Caki2 (cell line): ENCODE data around the gene EMID1. TPM values are rescaled to one million over a fixed set of nuclear protein-coding genes. Genes with fewer than 3 reads are reported as not detected.
"Not testable (repeated sequence)": the region's sequence is repeated elsewhere in the genome, so short reads cannot be mapped to it uniquely, and the experiment has no call there.

ENCODE experiments used
- DNase-seq: peaks from one replicate; pipeline ENCODE4 v3.0.0-alpha.2; 2015; ENCODE audit warnings: low read depth
- in situ Hi-C: cut with HindIII; loops from 2 replicates; pipeline ENCODE4 v1.10.0; 2016; ENCODE audit warnings: low sequenced_read_pairs, low pct_unique_long_range_greater_than_20kb, mixed read lengths
- total RNA-seq: library from RNA; depleted of rRNA; stranded (reverse); fragments of >200 nt; shearing (Covaris generic); gene quantifications from 2 replicates; pipeline ENCODE4 v1.2.3, GENCODE V29; 2014; ENCODE audit warnings: low replicate concordance

The EMID1 gene
- total RNA-seq, 1 experiment from 2014 or later: 0.37 TPM

DNA sequence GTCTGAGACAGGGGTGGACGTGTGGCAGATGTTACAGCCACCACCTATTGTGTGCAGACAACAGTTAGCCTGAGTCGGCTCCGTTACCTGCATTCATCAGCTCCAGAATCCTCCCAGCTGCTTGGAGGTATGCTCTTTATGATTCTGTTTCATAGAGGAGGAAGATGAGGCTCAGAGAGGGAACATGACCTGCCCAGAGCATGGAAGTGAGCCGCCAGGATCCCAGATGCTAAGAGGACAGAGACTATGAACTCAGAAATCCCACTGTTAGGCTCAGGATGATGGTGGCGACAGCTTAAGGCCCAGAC lies 1.5 kb downstream of the EMID1 start:
- in situ Hi-C loops: no loop called here

DNA sequence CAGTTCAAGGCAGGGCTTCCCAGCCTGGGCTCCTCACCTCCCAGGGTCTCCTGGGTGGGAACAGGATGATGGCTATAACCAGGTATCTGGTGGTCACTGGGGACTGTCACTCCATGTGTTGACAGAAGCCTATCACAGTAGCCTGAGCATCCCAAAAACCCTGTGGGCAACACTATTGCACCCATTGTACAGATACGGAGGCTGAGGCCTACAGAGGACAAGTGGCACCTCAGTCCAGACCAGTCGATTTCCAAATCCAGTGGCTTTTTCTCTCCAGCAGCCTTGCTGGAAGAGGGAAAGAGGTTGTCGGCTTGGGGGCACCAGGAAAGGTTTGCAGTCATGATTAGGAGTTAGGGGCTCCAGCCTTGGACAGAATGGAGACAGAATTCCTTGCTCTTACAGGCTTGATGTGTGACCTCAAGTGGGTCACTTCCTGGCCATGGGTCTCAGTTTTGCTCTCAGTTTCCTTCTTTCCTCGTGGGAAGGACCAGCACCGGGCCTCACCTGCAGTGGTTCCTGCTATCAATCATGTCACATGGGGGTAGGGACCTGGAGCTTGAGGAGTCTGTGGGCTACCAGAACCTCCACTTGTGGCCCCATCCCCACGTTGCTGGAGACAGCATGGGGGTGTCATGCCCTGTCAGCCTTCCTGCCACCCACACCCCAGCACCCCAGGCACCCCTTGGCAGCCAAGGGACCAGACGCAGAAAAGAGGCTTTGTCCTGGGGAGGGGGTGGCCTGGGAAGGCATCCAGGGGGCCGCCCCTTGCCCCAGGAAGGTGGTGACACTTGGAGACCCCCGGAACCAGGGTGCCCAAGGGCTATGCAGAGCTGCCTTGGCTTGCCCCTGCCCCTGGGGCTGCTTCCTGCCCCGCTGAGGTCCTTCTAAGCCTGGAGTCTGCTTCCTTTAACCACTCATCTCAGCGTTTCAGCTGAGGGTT lies 2.1 kb downstream of the EMID1 start:
- in situ Hi-C loops: no loop called here
- no peak for DNase-seq

More for the DNA sequence above, 1.5 kb downstream of the EMID1 start:
- DNase-seq: no peak

DNA sequence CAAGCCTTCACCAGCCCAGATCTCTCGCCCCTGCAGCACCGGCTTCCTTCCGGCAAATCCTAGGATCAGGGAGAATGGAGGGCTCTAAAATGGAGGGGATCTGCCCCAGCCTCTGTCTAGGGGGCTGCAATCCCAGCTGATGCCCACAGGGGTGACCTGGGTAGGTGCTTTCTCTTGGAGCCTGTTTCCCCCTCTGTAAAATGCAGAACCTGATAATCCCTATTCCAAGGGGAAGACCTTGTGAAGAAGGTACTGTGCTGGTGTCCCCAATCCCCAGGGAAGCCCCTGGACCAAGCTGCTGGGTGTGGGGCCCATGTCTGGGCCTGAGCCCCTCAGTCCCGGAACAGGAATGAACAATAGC lies 2.8 kb downstream of the EMID1 start:
- in situ Hi-C loops: no loop called here
- DNase-seq: no peak

DNA sequence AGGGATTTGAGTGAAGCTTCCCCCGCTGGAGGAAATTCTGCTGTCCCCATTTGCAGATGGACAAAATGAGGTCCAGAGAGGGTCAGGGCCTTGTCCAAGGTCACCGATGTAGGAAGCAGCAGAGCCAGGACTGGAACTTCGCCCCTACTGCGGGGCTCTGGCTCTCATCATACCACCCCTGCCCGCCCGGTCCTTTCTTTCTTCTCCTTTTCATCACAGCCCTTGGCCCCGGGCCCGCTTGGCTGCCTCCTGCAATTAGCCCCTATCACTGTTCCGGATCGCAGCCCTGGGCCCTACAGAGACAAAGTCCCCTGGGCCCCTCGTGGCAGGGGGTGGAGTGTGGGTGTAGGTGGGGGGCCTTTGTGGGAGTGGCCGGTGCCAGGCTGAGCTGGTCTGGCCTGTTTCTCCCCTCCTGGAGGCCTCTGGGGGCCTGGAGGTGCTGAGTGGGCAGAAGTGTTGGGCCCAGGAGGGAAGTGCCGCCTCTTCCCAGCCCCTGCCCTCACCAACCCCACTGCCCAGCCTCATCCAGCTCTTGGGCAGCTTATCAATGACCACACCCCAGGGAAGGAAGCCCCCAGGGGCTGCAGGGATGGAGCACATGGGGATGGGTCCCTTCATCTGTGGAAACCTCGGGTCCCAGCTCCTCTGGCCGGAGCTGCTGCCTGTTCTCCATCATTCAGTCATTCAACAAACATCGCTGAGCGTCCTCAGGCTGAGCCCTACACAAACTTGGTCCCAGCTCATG lies 3.4 kb downstream of the EMID1 start:
- DNase-seq: no peak
- in situ Hi-C loops: no loop called here

DNA sequence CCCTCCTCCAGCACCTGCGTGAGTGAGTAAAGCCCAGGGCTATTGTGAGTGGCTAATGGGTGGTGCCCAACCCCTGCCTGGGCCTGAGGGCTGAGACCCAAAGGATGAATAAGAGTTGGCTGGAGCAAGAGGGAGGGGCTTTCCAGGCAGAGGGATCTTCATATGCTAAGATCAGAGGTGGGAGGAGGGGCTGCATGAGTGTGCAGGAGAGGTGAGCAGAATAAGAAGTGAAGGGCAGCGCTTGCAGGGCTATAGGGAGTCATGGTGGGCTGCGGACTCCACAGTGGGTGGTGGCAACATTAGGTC lies 3.9 kb downstream of the EMID1 start:
- in situ Hi-C loops: no loop called here
- DNase-seq: no peak

DNA sequence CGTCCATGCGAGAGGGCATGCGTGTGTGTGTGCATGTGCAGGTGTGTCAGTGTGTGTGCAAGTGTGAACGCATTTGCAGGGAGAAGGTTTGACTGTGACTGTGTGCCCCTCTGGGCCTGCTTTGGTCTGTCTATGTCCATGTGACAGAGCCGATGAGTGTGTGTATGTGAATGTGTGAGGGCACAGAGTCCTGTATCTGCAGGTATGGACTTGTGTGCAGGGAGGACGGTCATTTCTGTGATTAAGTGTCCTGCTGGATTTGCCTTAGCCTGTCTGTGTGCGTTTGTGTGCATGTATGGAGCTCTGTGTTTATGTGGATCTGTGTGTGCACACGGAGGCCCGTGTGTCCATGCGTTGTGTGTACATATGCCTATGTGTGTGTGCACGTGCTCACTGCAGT lies 5.4 kb downstream of the EMID1 start:
- DNase-seq: no peak
- in situ Hi-C loops: no loop called here

DNA sequence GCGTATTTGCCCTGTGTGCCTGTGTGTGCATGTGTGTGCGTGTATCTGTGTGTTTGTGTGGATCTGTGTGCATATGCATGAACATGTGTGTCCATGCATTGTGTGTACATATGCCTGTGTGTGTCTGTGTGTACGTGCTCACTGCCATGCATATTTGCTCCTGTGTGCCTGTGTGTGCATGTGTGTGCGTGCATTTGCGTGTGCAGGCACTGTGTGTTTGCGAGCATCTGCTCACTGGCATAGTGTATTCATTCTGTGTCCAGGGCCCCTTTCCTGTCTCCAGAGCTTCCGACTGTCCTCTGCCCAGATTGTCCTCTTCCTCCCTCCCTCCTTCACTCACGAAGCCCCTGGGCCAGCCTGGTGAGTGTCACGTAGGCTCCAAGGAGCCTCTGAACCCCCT lies 5.8 kb downstream of the EMID1 start:
- in situ Hi-C loops: no loop called here

DNA sequence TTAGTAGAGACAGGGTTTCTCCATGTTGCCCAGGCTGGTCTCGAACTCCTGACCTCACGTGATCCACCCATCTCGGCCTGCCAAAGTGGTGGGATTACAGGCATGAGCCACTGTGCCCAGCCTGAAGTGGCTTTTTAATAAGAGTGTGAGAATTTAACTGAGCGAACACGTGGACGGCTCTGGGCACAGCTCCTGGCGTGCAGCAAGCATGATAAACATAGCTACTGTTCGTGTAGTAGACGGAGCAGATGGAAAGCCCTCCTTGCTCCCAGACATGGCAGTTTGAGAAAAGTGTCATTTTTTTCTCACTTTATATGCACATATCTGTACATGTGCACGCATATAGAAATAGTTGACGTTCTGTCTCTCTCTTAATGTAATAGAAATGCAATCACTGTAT lies 7.0 kb downstream of the EMID1 start:
- in situ Hi-C loops: no loop called here
- DNase-seq: no peak

More for the DNA sequence above, 5.8 kb downstream of the EMID1 start:
- no peak for DNase-seq

DNA sequence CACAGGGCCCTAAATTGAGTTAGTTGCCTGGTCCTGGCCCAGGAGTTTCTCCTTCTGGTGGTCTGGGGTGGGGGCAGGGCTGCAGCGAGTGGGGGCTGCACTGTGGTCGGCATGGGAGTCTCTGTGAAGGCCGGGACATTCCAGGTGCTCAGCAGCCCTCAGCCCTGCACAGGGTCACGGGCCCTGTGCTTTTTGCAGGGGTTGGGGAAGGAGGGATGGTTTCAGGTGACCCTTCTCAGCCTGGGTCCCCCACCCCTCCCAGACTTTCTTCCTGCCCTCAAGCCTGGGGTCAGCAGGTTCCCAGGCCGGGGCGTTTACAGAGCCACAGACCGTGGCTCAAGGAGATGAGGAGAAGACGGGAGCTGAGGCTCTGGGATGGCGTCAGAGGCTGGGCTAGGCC lies 7.8 kb downstream of the EMID1 start:
- no peak for DNase-seq
- in situ Hi-C loops: no loop called here

DNA sequence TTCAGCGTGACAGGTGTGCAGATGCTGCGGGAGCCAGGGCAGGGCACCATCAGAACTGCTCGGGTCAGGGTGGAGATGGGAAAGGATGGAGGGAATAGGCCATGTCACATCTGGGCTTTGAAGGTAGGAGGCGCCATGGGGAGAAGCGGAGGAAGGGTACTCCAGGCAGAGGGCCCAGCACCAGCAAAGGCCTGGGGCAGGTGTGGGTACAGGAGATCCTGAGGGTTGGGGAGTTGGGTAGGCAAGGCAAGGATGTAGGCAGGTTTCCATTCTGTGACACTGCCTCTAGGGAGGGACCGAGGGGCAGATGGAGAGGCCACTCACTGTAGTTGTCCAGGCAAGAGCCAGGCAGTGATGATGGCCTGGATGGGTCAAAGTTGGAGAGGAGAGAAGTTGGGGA lies 8.5 kb downstream of the EMID1 start:
- DNase-seq: no peak
- in situ Hi-C loops: no loop called here

DNA sequence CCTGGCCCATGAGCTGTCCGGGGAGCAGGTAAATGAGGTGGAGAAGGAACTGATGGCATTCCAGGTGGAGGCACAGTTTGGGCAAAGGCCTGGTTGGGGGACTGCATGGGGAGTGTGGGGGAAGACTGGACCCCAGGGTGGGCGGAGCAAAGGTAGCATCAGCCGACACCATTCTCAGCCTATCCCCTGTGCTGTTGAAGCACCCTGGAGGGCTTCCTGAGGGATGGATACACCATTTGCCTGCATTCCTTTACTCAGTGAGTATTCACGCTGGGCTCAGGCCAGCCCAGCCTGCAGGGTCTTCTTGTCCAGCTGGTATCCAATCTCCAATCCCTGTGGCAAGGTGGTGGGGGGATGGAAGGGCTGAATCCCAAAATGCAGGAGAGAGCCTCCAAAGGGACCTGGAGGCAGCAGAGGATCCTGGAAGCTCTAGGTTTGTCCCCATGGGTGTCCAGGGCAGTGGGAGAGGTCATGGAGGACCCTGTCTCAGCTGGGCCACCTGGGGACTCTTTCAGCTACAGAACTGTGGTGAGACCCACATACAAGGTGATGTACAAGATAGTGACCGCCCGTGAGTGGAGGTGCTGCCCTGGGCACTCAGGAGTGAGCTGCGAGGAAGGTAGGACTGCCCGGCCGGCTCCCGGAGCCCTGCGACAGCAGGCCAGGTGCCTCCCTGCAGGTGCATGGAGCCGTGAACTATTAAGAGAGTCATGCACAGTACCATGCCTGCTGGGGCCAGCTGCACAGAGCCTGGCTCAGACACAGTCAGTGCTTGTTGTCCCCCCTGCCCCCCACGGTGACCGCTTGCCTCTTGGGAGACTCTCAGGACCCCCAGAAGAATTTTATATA lies 9.5 kb downstream of the EMID1 start:
- no peak for DNase-seq
- in situ Hi-C loops: no loop called here

DNA sequence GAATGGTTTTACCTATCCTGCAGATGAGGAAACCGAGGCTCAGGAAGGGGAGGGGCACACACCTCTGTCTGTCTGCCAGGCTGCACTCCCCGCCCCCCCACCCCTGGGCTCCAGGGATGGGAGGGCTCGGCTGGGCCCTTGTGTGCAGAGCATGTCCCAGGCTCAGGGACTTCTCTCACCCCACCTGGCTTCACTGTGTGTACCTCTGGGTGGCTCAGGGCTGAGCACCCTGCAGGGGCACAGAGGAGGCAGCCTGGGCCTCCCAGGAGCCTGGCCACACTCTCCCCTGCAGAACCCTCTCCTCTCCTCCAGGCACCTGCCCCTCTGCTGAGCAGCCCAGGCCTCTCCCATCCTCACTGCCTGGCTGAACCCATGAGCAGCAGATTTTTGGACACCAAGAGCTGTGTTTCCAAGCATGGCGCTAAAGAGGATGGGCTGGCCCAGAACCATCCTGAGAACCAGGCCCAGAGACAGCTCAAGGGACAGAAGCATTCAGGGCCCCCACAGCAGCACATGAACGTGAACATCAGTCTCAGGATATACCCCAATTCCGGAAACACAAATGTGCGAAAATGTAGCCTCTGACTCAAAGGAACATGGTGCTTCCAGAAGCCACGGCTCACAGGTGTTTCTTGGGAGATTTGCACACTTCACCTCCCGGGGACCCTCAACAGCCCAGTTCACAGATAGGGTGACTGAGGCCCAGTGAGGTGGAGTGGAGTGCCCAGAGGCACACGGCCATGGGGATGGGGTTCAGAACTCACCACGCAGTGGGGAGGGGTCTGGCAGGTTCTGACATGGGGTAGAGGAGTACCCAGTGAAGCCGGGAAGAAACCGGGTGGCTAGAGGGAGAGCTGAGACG lies 10.5 kb downstream of the EMID1 start:
- in situ Hi-C loops: no loop called here
- no peak for DNase-seq

DNA sequence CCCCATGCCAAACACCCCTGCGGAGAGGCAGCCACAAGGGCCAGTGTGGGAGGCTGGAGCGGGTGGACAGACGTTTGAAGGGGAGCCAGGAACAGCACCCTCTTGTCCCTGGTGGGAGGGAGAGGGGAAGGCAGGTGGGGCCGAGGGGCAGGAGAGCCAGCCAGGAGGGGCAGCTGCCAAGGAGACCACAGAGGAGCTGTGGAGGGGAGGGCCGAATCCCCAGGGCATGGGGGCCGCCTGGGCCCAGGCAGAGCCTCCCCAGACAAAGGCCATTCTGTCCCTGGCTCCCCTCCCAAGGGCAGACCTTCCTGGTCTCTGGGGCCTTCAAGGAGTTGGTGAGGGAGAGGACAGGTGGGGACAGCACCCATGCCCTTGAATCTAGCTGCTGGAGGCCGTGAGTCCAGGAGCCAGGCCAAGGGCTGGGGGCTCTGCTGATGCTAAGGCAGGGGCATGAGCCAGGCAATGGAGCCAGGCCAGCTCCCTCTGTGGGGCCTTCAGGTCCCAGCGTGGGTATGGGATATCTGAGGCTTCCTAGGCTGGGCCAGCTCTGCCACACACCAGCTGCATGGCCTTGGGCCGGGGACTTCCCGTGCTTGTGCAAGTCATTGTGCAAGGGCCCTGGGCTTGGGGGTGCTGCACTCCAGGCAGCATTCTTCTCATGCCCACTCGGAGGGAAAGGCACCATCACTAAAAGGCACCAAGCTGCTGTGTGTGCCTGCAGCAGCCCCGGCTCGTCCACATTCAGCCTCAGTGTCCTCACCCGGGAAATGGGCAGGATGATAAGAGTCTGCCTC lies 11.4 kb downstream of the EMID1 start:
- no peak for DNase-seq
- in situ Hi-C loops: no loop called here

DNA sequence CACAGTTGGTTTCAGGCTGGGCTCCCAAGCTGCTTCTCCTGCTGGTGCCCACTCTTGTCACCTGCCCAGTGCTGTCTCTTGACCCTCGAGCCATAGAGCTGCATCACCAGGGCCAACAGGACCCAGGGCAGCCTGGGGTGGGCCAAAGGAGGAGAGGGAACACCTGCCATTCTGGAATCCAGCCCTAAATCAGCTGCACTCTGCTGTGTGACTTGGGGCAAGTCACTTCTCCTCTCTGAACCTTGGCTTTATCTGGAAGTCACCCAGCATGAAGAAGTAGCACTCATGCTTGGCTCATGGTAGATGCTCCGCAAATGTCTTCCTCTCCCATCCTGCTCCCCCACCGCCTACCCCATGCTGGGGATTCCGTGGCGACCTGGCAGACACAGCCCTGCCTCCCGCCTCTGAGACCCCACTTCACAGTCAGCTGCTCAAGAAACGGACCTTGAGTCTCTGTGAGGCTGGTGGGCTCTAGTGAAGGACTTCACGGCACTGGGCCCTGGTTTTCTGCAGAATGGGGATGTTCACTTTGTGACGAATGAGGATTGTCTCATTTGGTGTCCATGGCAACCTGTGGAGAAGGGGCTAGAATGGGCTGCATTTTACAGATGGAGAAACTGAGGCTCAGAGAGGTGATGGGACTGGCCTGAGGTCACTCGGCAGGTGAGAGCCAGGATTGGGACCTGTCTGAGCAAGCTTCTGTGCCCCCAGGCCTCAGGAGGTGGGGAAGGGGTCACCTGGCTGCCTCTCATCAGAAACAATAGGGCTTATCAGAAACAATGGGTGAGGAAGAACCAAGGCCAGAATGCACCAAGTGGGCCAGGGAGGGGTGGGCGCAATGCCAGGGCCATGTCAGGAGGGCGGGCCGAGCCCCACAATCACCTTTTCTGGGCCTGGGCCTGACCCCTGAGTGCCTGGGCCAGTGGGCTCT lies 12.4 kb downstream of the EMID1 start:
- in situ Hi-C loops: no loop called here
- DNase-seq: no peak

DNA sequence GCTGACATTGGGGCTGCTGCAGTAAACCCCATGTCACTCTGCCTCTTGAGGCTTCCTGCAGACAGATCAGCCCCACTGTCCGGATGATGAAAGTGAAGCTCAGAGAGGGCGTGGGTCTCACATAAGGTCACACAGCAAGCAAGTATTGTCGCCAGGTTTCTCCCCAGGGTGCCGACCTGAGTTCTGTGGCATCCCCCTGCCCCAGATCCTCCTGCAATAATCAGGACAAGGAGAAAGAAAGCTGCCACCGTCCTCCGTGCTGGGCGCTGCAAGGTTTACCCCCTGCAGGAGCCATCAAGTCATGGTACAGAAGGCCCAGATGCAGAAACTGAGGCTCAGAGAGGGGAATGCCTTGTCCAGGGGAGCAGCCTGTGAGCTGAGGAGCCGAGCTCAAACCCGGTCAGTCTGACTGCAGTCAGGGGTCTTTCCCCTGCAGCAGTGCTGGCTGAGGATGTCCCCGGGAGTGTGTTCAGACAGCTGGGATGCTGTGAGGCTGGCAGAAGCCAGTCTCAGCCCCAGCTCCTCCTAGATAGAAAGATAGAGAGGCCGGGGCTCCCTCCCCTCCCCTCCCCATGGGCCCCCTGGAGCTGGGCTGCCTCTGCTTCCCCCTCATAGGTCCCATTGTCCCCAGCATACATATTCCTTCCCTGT lies 13.2 kb downstream of the EMID1 start:
- no peak for DNase-seq
- in situ Hi-C loops: no loop called here

DNA sequence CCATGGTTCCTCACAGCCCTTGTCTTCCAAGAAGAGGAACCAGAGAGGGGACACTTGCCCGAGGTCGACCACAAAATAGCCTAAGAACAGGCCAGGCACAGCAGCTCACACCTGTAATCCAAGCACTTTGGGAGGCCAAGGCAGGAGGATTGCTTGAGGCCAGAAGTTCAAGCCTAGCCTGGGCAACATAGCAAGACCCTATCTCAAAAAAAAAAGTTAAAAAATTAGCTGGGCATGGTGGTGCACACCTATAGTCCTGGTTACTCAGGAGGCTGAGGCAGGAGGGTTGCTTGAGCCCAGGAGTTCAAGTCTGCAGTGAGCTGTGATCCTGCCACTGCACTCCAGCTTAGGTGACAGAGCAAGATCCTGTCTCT lies 13.7 kb downstream of the EMID1 start:
- DNase-seq, in situ Hi-C loops: not testable (repeated sequence)
